ENCODE data around the gene RAC3. TPM values are rescaled to one million over a fixed set of nuclear protein-coding genes. Genes with fewer than 3 reads are reported as not detected.

RAC3 gene
- 22.1 and 40.0 TPM in 2 replicates for total RNA-seq (2014; rRNA removed; shearing (Covaris generic); ENCODE audit: low replicate concordance)

DNA sequence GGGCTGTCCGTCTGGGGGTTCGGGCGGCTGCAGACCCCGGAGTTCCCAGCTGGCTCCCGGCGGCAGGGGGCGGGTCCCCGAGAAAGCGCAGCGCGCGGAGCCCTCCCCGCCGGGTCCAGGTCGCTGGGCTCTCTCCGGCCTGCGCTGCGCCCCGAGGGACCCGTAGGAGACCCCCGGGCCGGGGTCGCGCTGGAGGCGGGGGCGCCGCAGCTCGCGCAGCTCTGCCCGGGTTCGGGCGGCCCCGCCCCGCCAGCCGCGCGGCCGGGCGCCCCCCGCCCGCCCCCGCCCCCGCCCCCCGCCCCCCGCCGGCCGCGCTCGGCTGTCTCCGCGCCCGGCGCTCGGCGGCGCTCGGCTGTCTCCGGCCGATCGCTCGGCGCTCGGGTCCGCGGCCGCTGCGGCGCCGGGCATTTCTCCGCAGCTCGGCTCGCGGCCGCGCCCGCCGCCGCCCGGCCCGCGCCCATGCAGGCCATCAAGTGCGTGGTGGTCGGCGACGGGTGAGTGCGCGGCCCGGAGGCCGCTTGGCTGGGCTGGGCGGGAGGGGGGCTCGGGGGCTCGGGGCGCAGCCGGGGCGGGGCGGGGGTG lies at the start of gene RAC3:
RAC3 (plus strand) TSS at position 376 of the 582 bp plus-strand sequence; CDS start at position 460, 84 bp downstream.
- DNase-seq (ENCODE audit: low read depth): no peak
- in situ Hi-C loops (cut with HindIII; ENCODE audit: low pct_unique_long_range_greater_than_20kb, low sequenced_read_pairs): no loop called here

DNA sequence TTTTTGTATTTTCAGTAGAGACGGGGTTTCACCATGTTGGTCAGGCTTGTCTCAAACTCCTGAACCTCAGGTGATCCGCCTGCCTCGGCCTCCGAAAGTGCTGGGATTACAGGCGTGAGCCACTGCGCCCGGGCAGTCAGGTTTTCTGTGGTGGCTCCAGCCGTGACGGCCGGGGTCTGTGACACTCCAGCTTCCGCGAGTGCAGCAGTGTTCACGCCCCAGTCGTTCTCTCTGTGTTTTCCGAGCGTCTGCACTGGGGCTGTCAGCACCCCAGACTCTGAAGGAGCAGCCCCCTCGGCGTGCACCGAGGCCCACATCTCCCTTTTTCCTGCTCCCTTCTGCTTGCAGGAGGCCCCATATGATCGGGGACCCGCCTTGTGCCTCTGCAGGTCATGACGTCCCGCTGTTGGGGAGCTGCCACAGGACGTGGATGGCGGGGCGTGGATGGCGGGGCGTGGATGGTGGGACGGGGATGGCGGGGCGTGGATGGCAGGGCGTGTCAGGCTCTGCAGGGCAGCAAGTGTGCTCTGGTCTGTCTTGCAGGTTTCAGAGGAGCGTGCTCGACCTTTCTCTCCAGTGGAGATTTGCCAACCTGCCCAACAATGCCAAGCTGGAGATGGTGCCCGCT lies 48.4 kb upstream of the RAC3 start:
- no peak for DNase-seq (ENCODE audit: low read depth)
- in situ Hi-C loops (cut with HindIII; ENCODE audit: low pct_unique_long_range_greater_than_20kb, low sequenced_read_pairs): no loop called here

GRCh38 chr17:81983639-81984373 lies 47.7 kb upstream of the RAC3 start:
- in situ Hi-C loops (cut with HindIII; ENCODE audit: low pct_unique_long_range_greater_than_20kb, low sequenced_read_pairs): no loop called here
- DNase-seq (ENCODE audit: low read depth): no peak

GRCh38 chr17:81984773-81985410 lies 46.6 kb upstream of the RAC3 start:
- DNase-seq (ENCODE audit: low read depth): no peak
- in situ Hi-C loops (cut with HindIII; ENCODE audit: low pct_unique_long_range_greater_than_20kb, low sequenced_read_pairs): no loop called here

DNA sequence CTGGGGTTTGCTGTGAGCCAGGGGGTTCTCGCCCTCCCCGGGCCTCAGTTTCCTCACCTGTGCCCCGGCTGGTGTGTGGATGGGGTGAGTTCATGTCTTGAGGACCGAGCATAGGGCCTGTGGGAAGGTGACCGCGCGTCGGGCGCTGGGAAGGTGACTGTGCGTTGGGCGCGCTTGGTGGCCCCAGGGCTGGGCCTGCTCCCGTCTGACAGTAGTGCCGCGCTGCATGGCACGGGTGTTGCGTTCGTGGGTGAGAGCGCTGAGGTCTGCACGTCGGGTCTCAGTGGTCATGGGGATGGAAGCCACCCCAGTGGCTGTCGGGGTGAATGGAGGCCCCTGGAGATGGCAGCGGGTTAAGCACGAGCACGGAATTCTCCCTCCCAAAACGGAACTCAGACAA lies 44.9 kb upstream of the RAC3 start:
- no peak for DNase-seq (ENCODE audit: low read depth)
- in situ Hi-C loops (cut with HindIII; ENCODE audit: low pct_unique_long_range_greater_than_20kb, low sequenced_read_pairs): no loop called here

- in situ Hi-C loops (cut with HindIII; ENCODE audit: low pct_unique_long_range_greater_than_20kb, low sequenced_read_pairs): no loop called here
- DNase-seq (ENCODE audit: low read depth): no peak
These were observed 44.2 kb upstream of the RAC3 start for GRCh38 chr17:81987161-81987770.

- no peak for DNase-seq (ENCODE audit: low read depth)
- in situ Hi-C loops (cut with HindIII; ENCODE audit: low pct_unique_long_range_greater_than_20kb, low sequenced_read_pairs): no loop called here
These were observed 40.4 kb upstream of the RAC3 start for GRCh38 chr17:81990836-81991683.

DNA sequence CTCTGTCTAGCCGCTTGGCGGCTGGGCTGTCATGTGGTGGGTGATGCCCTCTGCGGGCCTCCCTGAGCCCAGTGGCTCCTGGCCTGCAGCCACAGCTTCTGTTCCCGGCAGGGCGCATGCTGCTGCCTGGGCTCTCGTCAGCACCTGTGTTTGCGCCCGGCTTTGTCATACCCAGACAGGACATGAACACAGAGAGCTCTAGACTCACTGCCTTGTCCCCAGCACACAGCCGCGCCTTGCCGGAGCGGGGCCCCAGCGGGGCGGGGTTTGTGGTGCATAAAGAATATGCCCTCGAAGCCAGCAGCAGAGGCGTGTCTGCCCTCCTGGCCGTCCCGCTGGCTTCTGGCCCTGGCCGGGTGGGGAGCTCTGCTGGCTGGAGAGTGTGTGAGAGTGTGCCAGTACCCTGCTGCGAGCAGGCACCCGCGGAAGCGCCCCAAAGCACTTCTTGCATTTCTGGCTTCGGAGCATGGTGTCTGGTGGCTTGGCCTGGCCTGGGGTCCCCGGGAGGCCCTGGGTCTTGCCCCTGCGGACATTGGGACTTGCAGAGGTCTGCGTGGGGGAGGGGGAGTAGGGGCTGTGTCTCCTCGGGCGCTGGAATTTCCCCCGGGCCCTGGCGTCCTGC lies 39.7 kb upstream of the RAC3 start:
- DNase-seq (ENCODE audit: low read depth): peak; percentile 88
- in situ Hi-C loops (cut with HindIII; ENCODE audit: low pct_unique_long_range_greater_than_20kb, low sequenced_read_pairs): no loop called here

DNA sequence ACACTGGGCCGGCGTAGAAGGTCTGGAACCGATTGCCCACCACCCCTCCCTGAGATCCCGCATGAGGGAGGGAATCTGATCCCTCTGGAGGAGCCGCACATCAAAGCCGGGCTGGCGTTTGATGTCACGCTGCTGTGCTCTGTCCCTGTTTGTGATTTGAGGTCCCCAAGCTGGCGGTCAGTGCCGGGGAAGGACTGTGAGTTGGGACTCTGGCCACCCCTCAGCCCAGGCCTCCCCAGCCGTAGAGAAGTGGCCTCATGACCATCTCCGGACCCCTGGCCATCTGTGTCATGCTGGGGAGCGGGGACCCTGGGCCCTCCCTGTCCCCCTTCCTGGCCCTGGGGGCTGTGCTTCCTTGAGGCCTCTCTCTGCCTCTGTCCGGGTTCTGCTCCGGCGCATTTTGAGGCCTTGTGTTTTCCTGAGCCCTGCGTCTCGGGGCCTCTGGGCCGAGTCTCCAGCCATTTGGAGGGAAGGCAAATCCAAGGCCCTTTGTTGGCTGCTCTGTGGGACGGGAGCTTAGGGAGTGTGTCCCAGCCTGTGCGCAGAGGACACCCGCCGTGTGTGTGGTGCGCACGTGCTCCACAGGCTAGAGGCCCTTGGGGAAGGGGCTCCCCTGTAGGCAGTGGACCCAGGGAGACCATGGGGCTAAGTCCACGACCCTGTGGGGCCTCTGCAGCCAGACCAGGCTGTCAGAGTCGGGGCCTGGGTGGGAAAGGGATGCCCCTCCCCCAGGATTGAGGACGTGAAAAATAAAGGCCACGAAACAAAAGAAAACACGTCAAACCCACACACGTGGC lies 39.0 kb upstream of the RAC3 start:
- in situ Hi-C loops (cut with HindIII; ENCODE audit: low pct_unique_long_range_greater_than_20kb, low sequenced_read_pairs): no loop called here
- DNase-seq (ENCODE audit: low read depth): no peak

GRCh38 chr17:81993729-81994592 lies 37.5 kb upstream of the RAC3 start:
- in situ Hi-C loops (cut with HindIII; ENCODE audit: low pct_unique_long_range_greater_than_20kb, low sequenced_read_pairs): no loop called here
- no peak for DNase-seq (ENCODE audit: low read depth)

DNA sequence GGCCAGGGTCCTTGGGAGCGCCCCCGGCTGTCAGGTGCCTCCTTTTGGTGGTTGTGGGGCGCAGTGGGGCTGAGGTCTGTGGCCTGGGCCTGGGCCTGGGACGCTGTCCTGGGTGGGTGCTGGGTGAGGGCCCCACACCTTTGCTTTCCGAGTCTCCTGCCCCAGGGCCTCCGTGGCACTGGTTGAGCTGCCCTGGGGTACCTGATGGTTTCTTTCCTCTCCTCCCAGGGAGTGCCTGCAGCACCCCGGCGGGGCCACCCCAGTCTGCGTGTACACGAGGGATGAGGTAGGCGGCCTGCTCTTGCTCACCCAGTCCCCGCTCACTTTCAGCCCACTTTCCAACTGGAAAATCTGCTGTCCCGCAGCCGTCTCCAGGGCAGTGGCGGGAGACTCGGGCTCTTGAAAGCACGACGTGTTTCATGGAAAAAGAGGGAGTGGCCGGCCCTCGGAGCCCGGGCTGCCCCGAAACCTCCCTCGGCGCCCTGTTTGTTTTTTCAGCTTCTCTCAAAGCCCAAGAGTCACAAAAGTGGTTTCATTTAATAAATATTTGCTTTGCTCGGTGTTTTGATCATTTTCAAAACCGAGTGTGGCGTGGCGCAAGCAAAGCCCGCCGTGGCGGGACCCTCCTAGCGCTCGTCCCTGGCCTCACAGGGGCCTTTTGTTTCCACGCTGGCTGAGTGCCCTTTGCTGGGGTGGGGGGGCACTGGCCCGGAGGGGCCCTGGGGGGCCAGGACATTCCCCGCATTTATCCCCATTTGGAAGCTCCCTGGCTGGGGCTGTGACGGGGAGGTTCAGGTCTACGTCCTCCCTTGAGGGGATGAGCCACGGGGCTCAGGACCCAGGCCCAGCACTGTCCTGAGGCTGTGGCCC lies 36.6 kb upstream of the RAC3 start:
- in situ Hi-C loops (cut with HindIII; ENCODE audit: low pct_unique_long_range_greater_than_20kb, low sequenced_read_pairs): no loop called here
- DNase-seq (ENCODE audit: low read depth): no peak

GRCh38 chr17:81995463-81996231 lies 35.8 kb upstream of the RAC3 start:
- in situ Hi-C loops (cut with HindIII; ENCODE audit: low pct_unique_long_range_greater_than_20kb, low sequenced_read_pairs): no loop called here
- no peak for DNase-seq (ENCODE audit: low read depth)

GRCh38 chr17:81996232-81996756 lies 35.2 kb upstream of the RAC3 start:
- in situ Hi-C loops (cut with HindIII; ENCODE audit: low pct_unique_long_range_greater_than_20kb, low sequenced_read_pairs): no loop called here
- DNase-seq (ENCODE audit: low read depth): no peak

DNA sequence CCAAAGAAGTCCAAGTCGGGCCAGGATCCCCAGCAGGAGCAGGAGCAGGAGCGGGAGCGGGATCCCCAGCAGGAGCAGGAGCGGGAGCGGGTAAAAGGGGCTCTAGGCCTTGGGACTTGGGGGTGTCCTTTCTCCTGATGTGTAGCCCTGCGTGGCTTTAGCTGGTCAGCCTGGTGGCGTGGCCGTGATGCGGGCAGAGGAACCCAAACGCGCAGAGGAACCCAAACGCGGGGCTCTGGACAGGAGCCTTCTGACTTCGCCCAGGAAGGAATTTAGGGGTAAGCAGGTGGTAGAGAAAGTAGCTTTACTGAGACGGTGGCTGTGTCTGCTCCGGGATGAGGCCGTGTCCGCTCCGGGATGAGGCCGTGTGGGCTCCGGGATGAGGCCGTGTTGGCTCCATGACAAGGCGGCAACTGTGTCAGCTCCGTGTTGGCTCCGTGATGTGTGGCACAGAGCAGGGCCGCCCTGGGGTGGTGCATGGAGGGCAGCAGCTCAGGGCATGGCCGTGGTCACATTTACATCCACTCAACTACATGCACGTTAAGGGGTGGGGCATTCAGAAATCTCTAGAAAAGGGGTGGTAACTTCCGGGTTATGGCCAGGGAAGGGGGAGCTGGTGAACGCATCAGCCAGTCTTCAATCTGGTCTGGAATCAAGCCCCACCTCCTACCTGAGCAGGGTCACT lies 34.6 kb upstream of the RAC3 start:
- in situ Hi-C loops (cut with HindIII; ENCODE audit: low pct_unique_long_range_greater_than_20kb, low sequenced_read_pairs): no loop called here
- no peak for DNase-seq (ENCODE audit: low read depth)
